CD4-positive, alpha-beta T cell treated with Interleukin-12 subunit alpha and Interleukin-12 subunit beta, for 1 hour (primary cell): ENCODE results near the gene C3orf70.
"Not testable (repeated sequence)": the region's sequence is repeated elsewhere in the genome, so short reads cannot be mapped to it uniquely, and the experiment has no call there.

Experiments used
- DNase-seq: peaks from one replicate; pipeline ENCODE4 v3.0.0-alpha.2; 2020

The C3orf70 gene

DNA sequence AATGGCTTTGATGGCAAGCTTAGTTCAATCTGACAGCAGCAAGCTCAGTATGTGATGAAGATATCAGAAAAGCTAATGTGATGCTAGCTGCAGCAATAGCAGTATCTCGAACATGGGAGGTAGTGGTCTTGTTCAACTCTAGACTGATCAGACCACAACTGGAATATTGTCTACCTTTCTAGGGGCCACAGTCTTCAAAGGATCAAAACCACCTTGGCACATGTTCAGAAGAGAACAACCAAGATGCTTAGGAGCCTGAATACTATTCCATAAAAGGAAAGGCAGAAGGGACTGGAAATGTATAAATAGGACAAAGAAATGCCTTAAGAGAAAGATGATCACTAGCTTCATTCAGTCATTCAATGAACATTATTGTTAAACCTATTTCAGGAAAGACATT, 2.3 kb downstream of the C3orf70 start:
- no peak for DNase-seq

DNA sequence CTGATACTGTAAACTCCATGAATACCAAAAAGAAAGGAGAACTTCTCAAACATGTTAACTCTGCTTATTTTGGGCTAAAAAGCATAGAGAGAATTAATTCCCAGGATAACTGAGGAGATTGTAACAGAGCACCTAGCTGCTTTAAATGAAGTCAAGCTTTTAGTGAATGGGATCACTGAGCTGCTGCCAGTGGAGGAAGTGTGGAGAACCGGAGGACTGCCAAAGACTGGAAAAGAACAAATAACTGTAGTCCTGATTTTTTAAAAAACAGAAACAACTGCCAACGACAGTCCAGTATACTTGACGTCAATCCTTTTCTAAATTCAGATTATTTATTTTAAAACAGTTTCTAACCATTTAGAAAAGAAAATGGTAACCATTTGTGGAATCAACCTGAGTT, 3.3 kb downstream of the C3orf70 start:
- DNase-seq = no peak

DNA sequence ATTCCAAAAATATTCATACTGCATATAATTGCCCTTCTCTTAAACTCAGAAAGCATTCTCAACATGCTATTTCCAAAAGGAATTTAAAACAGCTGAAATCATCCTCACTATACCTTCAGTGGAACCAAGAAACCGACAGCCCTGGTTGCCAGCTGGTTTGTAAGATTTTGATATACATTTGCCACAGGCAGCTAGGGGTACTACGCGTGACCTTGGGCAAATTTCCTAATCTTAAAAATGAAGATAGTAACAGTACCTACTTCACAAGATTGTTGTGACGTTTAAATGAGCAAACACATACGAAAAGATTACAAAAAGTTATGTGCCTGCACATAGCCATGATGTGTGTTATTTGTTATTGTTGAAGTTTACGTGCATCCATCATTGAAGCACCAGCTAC, 7.3 kb downstream of the C3orf70 start:
- DNase-seq = no peak

DNA sequence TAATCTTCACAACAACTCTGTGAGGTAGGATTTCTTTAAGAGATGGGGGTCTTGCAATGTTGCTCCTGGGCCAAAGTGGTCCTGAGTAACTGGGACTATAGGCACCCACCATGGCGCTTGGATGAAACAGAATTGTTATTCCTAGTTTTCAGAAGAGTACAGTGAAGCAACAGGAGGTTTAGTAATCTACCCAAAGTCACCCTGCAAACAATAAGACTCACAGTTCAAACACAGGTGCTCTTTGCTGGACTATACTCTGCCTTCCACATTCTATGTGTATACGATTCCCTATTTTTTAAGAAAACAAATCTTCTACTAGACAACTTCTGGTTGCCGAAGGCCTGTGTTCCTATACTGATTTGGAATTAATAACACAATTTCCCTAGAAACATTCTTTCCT, 8.1 kb downstream of the C3orf70 start:
- DNase-seq = no peak

DNA sequence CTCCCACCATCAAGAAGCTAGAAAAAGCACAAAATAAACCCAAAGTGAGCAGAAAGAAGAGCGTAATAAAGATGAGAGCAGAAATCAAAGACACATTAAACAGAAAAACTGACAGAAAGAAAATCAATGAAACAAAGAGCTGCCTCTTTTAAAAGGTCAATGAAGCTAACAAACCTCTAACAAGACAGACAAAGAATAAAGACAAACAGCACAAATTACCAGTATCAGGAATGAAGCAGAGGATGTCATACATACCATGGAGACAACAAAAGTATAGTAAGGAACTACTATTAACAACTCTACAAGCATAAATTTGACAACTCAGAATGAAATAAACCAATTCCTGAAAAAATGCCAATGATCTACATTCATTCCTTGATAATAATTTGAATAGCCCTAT, 15.0 kb downstream of the C3orf70 start:
- no peak for DNase-seq

DNA sequence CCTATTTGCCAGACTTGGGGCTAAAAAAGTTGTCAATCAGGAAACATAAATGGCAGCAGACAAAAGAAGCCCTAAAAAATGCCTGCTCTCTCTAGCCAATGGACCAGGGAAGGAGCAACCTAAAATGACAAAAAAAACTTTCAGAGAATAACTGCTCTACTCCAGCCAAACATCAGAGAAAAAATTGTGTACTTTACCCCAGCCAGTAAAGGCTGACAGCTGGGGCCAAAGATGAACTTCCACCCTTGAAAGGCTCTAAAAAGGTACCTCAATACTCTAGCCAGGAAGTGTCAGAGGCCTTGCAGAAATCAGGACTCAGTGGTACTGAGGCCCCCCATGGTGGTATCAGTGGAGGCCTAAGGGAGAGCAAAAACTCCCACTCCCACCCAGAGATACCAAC, 18.4 kb downstream of the C3orf70 start:
- DNase-seq = no peak

DNA sequence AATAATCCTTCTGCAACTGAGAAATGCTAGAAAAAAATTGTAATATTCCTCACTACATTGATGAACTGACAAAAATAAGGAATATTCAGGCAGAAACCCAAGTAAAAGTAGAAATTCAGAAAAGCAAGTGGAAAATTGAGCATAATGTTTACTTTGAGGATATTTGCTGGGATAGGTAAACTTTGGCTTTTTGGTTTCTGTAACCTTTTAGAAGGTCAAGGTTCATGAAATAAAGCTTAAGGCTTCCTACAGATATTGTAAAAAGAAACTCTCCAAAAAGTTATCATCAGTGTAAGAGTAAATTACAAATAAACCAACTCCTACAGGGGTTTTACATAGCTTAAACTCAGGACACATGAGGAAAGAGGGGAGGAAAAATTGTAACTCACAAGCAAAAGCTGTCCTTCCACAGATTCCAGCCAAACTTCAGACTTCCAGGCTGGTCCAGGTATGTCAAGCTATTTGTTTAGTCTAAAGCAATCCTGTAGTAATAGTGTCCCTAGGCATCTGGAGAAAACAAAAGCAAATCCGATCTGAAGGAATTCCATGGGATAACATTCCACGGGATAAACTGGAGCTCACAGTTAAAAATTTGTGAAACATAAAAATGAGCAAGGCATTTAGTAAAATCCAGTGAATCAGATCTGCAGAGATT, 21.1 kb downstream of the C3orf70 start:
- DNase-seq = no peak

DNA sequence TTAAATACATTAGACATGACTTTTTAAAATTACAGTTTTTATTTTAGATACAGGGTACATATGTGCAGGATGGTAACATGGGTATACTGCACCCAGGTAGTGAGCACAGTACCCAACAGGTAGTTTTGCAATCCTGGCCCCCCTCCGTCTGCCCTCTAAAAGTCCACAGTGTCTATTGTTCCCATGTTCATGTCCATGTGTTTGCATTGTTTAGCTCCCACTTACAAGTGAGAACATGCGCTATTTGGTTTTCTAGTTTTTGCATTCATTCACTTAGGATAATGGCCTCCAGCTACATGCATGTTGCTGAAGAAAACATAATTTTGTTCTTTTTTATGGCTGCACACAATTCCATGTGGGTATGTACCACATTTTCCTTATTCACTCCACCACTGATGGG, 23.8 kb downstream of the C3orf70 start:
- no peak for DNase-seq

DNA sequence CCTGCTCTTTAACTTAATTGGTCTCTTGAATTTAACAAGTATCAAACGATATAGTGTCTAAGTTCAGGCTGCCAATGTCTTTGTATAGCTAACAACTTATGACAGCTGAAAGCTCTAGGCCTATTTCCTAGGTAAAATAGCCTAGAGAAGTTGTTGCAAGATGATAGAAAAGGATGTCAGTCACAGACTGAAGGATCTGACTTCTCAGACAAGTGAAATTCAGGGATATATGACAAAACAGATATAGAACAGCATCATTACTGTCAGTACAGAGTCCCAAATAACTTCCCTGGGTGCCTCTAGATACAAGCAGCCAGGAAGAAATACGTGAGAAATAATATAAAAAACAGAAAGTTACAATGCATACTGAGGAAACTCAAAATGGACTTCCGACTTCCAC, 26.7 kb downstream of the C3orf70 start:
- no peak for DNase-seq

DNA sequence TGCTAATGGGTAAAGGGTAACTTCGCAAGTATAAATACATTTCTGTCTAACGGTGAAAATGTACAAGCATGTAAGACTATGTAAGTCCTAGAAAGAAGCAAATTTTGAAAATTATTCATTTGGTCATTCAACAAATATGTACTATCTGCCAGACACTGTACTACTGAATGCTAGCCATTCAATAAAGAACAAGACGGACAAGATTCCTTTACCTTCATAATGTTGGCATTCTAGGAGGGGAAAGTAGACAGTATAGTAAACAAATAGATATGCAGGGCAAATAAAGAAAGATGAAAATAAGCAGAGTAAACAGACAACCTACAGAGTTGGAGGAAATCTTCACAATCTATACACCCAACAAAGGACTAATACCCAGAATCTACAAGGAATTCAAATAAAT, 32.7 kb downstream of the C3orf70 start:
- no peak for DNase-seq

DNA sequence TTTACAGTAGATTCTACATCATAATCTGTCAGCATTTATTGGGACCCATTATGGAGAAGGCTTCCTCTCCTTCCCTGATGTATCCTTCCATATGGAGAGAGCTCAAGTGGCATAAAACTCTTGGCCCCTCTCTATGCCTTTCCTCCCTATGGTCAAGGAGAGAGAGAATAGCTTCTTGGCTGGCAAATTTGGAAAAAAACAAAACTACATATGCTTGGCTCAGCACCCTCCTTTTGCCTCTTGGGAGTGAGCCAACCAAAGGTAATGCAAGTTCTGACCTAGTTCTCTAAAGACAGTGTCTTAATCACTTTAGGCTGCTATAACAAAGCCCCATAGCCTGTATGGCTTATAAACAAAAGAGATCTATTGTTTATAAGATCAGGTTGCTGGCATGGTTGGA, 37.5 kb downstream of the C3orf70 start:
- no peak for DNase-seq

DNA sequence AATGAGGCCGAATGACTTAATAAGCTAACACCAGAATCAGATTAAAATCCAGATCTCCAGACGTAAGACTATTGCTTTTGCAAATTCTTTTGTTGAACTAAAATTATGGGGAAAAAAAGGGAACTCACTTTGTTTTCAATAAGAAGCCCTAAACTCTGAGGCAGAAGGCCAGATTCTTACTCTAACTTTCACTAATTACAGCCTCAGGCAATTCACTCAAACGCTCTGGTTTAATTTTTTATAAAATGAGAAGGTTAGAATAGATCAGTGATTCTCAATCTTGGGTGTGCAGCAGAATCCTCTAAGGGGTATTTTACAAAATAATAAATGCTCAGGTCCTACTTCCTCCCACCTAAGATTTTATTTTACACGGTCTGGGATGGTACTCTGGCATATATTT, 38.1 kb downstream of the C3orf70 start:
- no peak for DNase-seq

DNA sequence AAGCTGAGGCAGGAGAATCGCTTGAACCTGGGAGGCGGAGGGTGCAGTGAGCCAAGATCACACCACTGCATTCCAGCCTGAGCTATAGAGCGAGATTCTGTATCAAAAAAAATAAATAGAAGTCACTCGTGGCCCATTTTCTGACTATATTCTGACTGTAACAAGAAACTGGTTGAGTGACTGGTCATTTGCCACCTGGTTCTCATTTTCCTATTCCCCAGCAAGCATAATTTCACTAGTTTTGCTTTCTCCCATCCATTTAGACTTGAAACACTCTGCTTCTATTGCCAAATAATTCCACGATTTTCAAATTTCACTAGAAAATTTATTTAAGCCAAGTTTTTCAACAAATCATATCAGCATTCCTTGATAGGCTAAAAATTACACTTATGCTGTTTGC, 40.7 kb downstream of the C3orf70 start:
- DNase-seq = no peak

DNA sequence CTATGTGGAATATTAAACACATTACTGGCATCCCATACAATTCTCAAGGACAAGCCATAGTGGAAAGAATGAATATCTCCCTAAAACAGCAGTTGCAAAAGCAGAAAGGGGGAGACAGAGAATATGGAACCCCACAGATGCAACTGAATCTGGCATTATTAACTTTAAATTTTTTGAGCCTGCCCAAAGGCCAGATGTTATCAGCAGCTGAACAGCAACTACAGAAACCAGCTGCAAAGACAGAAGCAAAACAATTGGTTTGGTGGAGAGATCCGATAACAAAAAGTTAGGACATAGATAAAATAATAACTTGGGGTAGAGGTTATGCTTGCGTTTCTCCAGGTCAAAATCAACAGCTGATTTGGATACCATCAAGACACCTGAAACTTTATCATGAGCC, 43.8 kb downstream of the C3orf70 start:
- not testable (repeated sequence) for DNase-seq

DNA sequence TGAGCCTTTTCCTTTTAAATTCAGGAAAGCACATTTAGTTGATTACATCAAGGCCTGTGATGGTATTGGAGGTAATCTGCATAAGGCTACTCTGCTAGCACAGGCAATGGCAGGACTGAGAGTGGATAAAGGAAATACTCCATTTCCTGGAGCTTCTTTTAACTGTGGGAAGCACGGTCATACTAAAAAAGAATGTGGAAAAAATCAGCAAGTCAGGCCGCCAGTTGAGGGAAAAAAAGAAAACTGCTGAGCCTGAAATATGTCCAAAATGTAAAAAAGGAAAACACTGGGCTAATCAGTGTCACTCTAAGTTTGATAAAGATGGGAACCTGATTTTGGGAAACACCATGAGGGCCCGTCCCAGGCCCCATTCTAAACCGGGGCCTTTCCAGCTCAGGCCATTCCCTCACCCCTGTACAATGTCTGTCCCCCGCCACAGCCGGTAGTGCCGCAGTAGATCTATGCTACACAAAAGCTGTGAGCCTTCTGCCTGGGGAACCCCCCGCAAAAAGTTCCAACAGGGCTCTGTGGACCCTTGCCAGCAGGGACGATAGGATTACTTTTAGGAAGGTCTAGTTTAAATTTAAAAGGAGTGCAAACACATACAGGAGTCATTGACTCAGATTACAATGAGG, 46.5 kb downstream of the C3orf70 start:
- not testable (repeated sequence) for DNase-seq

DNA sequence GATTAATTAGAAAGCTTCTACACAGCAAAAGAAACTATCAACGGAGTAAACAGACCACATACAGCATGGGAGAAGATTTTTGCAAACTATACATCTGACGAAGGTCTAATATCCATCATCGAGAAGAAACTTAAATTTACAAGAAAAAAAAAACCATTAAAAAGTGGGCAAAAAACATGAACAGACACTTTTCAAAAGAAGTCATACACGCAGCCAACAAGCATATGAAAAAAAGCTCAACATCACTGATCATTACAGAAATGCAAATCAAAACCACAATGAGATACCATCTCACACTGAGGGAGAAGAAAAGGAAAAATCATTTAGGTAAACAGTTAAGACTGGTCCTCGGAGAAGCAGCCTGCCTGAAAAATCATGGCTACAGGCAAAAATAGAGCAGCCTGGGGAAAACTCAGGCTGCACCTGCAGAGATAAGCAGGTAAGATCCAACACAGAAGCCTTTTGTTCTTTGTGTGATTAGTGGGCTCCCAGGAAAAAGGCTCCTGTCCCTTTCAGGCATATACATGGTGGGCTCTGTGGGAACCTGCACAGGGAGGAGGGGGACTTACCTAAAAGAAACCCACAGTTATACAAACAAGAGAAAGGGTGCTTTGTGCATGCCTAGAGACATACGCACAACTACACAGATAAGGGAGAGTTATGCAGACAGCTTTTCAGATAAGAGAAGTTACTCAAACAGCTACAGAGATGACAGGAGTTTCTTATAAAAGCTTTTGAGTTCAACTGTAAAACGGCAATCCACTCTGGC, 49.3 kb downstream of the C3orf70 start:
- no peak for DNase-seq

DNA sequence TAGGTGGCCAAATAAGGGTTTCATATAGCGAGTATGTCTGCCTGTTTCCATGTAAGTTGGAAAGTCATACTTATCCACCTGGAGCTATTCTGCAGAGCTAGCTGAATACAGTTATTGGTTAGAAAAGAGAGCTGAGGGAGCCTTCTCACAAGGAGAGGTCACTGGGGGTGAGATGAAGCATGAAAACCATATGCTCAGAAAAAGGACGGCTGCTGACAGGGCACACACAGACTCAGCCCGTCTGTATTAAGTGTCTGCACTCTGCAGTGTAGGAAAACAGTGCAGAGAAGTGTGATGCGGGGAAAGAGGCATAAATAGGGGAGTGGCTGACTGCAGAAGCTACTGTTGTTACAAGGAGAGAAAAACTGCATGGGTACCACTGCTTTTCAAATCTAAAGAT, 58.2 kb downstream of the C3orf70 start:
- DNase-seq = no peak

DNA sequence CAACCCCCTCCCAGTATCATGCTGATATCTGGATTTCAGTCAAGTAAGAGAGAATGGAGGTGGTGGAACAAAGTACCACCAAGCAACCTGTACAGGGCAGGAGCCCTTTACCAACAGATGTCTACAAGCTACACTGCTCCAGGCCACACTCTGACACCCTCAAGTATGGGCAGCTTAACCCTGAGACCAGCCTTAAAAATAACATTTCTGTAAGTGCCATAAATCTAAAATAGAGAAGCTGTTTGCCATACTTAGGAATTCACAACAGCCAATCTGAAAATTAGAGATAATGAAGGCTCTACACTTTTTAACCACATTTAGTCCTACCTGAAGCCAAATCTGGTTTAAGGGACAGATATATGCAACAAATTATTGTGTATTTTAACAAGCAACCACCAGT, 59.7 kb downstream of the C3orf70 start:
- no peak for DNase-seq

DNA sequence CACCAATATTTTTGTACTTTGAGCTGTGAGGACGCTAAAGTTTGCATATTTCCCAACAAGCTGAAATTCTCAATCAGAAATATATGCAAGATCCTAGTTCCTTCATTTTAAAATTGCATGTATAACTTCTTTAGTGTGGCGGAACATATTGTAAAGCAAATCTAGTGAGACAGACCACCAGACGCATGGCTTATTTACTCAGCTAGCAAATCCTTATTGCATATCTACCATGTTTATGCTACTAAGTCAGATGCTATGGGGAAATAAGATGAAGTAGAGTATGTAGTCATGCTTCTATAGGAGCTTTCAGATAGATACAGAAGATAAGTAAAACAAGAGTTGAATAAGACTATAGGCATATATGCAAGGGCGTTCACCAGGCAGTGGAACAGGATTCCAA, 62.0 kb downstream of the C3orf70 start:
- no peak for DNase-seq

DNA sequence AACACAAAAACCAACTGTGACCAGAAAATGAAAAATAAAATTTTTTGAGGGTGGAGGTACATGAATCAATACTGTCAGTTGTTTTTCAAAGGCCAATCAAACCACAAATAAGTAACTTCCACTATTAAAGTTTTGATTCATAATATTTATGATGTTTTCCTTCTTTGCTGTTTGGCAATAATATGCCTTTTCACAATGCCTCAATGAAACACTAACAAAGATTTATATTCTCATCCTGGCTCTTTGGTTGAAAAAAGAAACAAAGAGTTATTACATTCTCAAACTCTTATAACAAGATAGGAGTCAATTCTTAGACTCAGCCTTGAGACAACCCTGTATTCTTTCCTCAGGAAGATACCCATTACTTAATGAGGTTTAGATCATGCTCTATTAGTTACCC, 63.1 kb downstream of the C3orf70 start:
- DNase-seq = no peak

DNA sequence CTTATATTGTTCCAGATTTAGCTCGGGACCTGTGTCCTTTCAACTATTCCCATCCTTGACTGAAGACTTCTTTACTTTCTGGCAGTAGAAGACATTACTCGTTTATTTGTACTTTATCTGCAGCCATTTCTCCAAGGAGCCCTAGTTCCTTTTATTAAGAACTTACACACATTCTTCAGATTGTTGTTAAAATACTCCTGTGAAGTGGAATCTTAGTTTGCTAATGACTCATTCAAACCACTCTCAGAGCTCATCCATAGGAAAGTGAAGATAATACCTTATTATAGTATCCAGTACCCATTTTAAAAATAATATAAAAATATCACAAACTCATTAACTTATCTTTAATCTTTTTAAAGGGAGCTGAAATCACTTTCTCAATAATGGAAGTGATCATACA, 63.5 kb downstream of the C3orf70 start:
- DNase-seq = no peak

DNA sequence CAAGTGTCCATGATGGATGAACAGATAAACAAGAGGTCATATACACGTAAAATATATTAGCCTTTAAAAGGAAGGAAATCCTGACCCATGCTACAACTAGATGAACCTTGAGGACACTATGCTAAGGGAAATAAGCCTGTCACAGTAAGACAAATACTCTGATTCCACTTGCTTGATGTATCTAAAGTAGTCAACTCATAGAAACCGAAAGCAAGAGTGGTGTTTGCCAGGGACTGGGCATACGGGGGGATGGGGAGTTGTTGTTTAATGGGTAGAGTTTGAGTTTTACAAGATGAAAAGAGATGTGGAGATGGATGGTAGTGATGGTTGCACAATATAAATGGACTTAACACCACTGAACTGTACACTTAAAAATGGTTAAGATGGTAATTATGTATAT, 65.4 kb downstream of the C3orf70 start:
- DNase-seq = no peak

DNA sequence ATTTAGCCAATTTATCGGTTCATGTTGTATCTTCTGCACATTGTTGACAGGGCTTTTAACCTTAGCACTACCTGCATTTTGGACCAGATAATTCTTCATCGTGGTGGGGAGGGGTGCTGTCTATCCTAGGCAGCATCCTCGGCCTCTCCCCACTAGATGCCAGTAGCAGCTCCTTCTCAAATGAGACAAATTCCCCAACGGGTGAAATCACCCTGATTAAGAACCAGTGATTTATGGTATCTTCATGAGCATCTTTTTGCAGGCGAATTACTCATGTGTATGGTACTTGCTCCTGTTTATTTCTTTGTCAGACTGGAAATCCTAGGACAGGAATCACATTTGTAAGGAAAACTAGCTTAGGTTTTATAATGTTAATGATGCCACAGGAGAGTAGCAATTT, 68.0 kb downstream of the C3orf70 start:
- DNase-seq = no peak

DNA sequence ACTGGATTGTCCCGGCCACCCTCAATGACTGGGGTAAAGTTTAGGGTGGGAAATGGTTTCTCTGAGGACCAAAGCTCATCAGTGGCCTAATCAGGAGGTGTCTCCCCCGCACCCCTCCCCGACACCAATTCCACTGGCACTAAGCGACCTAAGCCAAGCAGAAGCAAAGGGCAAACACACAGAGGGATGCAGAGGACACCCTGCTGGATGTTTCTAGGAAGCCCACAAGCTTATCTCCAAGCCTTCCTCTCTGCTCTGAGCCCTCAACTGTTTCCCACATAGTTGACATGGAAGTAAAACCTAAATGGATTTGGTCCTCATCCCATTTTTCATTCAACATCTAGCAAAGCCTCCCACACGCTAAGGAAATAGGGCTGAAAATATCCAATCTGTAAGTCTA, 68.5 kb downstream of the C3orf70 start:
- DNase-seq = no peak

DNA sequence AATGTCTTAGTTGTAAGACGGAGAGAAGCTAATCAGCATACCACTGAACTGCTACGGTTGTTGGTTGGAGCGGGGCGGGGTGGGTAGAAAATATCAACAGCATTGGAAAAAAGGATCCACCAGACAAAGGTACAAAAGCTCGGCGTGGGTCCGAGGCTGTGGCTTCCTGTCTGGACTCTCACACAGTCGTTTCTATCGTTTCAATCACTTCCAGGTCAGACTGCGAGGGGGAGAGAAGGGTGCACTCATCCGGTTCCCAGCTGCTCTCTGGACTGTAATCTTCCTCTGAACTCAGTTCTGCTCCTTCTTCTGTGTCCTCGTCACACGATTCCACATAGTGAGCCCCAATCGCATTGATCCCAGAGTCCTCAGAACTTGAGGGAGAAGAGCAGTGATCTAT, 70.0 kb downstream of the C3orf70 start:
- DNase-seq = no peak
